Measurements from ENCODE around the gene PRMT7. TPM values are rescaled to one million over a fixed set of nuclear protein-coding genes. Genes with fewer than 3 reads are reported as not detected.

The PRMT7 gene
- total and polyA plus RNA-seq, 2 of the 8 experiments (the other 6 are each of a cell fraction or from before 2014, with no cell fraction given) = 48.2 to 49.3 TPM

DNA sequence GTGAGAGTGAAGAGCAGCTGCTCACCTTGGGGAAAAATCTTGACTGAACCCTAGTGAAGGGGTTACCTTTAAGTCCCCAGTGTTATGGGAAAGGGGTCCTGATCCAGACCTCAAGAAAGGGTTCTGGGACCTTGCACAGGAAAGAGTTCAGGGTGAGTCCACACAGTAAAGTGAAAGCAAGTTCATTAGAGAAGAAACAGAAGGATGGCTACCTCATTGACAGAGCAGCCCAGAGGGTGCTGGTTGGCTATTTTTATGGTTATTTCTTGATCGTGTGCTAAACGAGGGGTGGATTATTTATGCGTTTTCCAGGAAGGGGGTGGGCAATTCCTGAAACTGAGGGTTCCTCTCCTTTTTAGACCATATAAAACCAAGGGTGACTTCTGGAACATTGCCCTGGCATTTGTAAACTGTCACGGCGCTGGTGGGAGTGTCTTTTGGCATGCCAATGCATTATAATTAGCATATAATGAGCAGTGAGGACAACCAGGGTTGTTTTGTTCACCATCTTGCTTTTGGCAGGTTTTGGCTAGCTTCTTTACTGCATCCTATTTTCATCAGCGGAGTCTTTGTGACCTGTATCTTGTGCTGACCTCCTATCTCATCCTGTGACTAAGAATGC, 79.0 kb downstream of the PRMT7 start:
- Histone ChIP-seq H2BK5ac (ENCODE audit: low read depth, low read length) (no peak overlapping the region), H3K4me3 (ENCODE audit: extremely low read depth in 1 of 4, insufficient read depth in 2 of 4, low read depth in 3 of 4, low read length in 4 of 4) (no peak overlapping the region), H3K36me3 (ENCODE audit: control insufficient read depth in 2 of 4, insufficient read depth in 4 of 4, low read length in 3 of 4) (no peaks in the 10 kb centered on the region), H3K4ac (replicated peaks; ENCODE audit: insufficient read length, low read depth, low read length) (no peak overlapping the region), H2AFZ (ENCODE audit: low read length) (no peak overlapping the region), H3K79me1 (ENCODE audit: low read depth, low read length) (no peaks in the 10 kb centered on the region), H4K91ac (replicated peaks; ENCODE audit: insufficient read length, low read length) (no peak overlapping the region), H2BK120ac (replicated peaks; ENCODE audit: low read depth, low read length) (no peak overlapping the region), H3K79me2 (ENCODE audit: control insufficient read depth in 1 of 2, insufficient read depth in 2 of 2, low read length in 2 of 2) (no peaks in the 10 kb centered on the region), H3K23ac (ENCODE audit: insufficient read length) (no peak overlapping the region), H3K27me3 (replicated peaks in 1 of 4; ENCODE audit: control insufficient read depth in 3 of 4, extremely low read depth in 1 of 4, insufficient read depth in 3 of 4, low read length in 3 of 4) (no peaks in the 10 kb centered on the region), H3K56ac (replicated peaks; ENCODE audit: insufficient read length, low read depth, low read length) (no peak overlapping the region), H3K14ac (ENCODE audit: insufficient read length) (no peak overlapping the region), H3K4me1 (replicated peaks in 1 of 4; ENCODE audit: control insufficient read depth in 3 of 4, insufficient read depth in 4 of 4, low read length in 3 of 4) (peaks cover 2 to 15% (median 9%) of the 10 kb centered on the region in 4 experiments), H3K9ac (replicated peaks in 1 of 4; ENCODE audit: extremely low read depth in 1 of 4, low read depth in 3 of 4, low read length in 3 of 4) (no peak overlapping the region), H2BK15ac (ENCODE audit: low read length) (no peak overlapping the region; the same call in 1 of the 2 replicates), H3K18ac (ENCODE audit: extremely low read depth, low read length) (peak overlapping the region; percentile 11; the same call in 1 of the 2 replicates), H2BK12ac (ENCODE audit: low read depth, low read length) (peak overlapping the region; percentile 18; the same call in 1 of the 2 replicates), H3K23me2 (ENCODE audit: low read depth, low read length) (no peaks in the 10 kb centered on the region), H3K27ac (ENCODE audit: low read depth, low read length) (no peak overlapping the region), H2BK20ac (ENCODE audit: low read length) (no peak overlapping the region), H4K20me1 (replicated peaks in 1 of 2; ENCODE audit: control insufficient read depth in 1 of 2, insufficient read depth in 2 of 2, low read length in 2 of 2) (no peaks in the 10 kb centered on the region), H4K8ac (ENCODE audit: extremely low read depth, insufficient read depth, low read length) (no peak overlapping the region), H3K4me2 (ENCODE audit: insufficient read depth in 1 of 2, low read depth in 2 of 2, low read length in 2 of 2) (no peak overlapping the region), H2AK5ac (ENCODE audit: low read depth, low read length) (no peak overlapping the region), H3K9me3 (ENCODE audit: insufficient read depth in 2 of 2, low read depth in 1 of 2, low read length in 1 of 2) (no peaks in the 10 kb centered on the region), H4K5ac (ENCODE audit: insufficient read length, low read depth, low read length) (no peak overlapping the region)
- ChIA-PET POLR2A (ENCODE audit: partially characterized antibody) (interaction anchor here (1.0 to 1.4 kb wide), 2 partner anchors 16 to 27 kb away, joined by 3 to 5 read pairs; no protein-coding TSS in a partner anchor), CTCF (ENCODE audit: partially characterized antibody) (interaction anchor here (0.6 to 10.6 kb wide), 8 partner anchors 8 to 373 kb away, joined by 3 to 221 read pairs (median 3); no protein-coding TSS in a partner anchor)
- FAIRE-seq (no peak), DNase-seq (ENCODE audit: low read depth in 1 of 2, low spot score in 2 of 2) (no peak)
- 71% methylated on average over 6 of the region's 6 CpGs; no CpG with 5 or more reads in 1 of the 2 experiments for WGBS, 2 experiments (ENCODE audit: extremely low coverage in 1 of 2, insufficient coverage in 1 of 2, insufficient read length in 1 of 2, insufficient replicate concordance in 2 of 2, low coverage in 1 of 2, low lambda C conversion rate in 2 of 2, missing lambda C conversion rate in 1 of 2)
- TF ChIP-seq, protein P1, sequence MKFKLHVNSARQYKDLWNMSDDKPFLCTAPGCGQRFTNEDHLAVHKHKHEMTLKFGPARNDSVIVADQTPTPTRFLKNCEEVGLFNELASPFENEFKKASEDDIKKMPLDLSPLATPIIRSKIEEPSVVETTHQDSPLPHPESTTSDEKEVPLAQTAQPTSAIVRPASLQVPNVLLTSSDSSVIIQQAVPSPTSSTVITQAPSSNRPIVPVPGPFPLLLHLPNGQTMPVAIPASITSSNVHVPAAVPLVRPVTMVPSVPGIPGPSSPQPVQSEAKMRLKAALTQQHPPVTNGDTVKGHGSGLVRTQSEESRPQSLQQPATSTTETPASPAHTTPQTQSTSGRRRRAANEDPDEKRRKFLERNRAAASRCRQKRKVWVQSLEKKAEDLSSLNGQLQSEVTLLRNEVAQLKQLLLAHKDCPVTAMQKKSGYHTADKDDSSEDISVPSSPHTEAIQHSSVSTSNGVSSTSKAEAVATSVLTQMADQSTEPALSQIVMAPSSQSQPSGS (IDR thresholded peaks at IDR 0.05; ENCODE audit: low read length) = no peak
- no peak for TF ChIP-seq POLR2A (IDR thresholded peaks at IDR 0.05; ENCODE audit: control extremely low read depth in 1 of 2, low read depth in 2 of 2, low read length in 2 of 2)
- no peak for TF ChIP-seq RNF2 (IDR thresholded peaks at IDR 0.05; ENCODE audit: borderline replicate concordance, low read depth, low read length, missing control alignments, poor library complexity, severe bottlenecking)
- no peak for TF ChIP-seq FOSL1 (IDR thresholded peaks at IDR 0.05; ENCODE audit: insufficient read depth, low read depth, low read length)
- no peak for TF ChIP-seq MAFK (IDR thresholded peaks at IDR 0.05; ENCODE audit: low read depth, low read length)
- no peak for TF ChIP-seq SIX5 (IDR thresholded peaks at IDR 0.05; ENCODE audit: low read depth, low read length)
- TF ChIP-seq SIN3A (conservative IDR thresholded peaks at IDR 0.05 in 1 of 2, IDR thresholded peaks at IDR 0.05 in 1 of 2; ENCODE audit: low read depth in 1 of 2, low read length in 2 of 2) = no peak
- TF ChIP-seq POU5F1 (IDR thresholded peaks at IDR 0.05; ENCODE audit: low read depth, low read length) = no peak
- TF ChIP-seq SP2 (IDR thresholded peaks at IDR 0.05; ENCODE audit: low read length) = no peak
- TF ChIP-seq, protein P2, sequence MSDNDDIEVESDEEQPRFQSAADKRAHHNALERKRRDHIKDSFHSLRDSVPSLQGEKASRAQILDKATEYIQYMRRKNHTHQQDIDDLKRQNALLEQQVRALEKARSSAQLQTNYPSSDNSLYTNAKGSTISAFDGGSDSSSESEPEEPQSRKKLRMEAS (IDR thresholded peaks at IDR 0.05) = no peak
- TF ChIP-seq CEBPB (IDR thresholded peaks at IDR 0.05; ENCODE audit: low read depth, low read length) = no peak
